HepG2 (cell line): Measurements from ENCODE around the gene TTC28.

Experiments used
- CTCF ChIP-seq: sonication (generic); formaldehyde crosslinking; IDR thresholded peaks from 2 replicates; pipeline ENCODE4 v1.5.0; 2020; ENCODE audit warnings: mild to moderate bottlenecking, missing genetic modification reagents, moderate library complexity
- HMG20B ChIP-seq: conservative IDR thresholded peaks from 2 replicates; pipeline ENCODE4 v1.6.1; 2016; ENCODE audit warnings: missing genetic modification reagents, missing compliant biosample characterization
- NCOR1 ChIP-seq: fragments of 200-600 bp; sonication (generic); IDR thresholded peaks from 2 replicates; pipeline ENCODE4 v1.7.0; 2017; ENCODE audit warnings: antibody characterized with exemption, low read length, borderline replicate concordance

- TF ChIP-seq NCOR1 (no peak), CTCF (CRISPR knock-in tag) (no peak), HMG20B (CRISPR knock-in tag) (no peak)
These were observed 538.0 kb downstream of the TTC28 start for GRCh38 chr22:28141614-28142013.
